ENCODE data around the gene COL10A1.

GRCh38 chr6:116072368-116072767 lies 53.6 kb downstream of the COL10A1 start:
- TF ChIP-seq, protein P1, sequence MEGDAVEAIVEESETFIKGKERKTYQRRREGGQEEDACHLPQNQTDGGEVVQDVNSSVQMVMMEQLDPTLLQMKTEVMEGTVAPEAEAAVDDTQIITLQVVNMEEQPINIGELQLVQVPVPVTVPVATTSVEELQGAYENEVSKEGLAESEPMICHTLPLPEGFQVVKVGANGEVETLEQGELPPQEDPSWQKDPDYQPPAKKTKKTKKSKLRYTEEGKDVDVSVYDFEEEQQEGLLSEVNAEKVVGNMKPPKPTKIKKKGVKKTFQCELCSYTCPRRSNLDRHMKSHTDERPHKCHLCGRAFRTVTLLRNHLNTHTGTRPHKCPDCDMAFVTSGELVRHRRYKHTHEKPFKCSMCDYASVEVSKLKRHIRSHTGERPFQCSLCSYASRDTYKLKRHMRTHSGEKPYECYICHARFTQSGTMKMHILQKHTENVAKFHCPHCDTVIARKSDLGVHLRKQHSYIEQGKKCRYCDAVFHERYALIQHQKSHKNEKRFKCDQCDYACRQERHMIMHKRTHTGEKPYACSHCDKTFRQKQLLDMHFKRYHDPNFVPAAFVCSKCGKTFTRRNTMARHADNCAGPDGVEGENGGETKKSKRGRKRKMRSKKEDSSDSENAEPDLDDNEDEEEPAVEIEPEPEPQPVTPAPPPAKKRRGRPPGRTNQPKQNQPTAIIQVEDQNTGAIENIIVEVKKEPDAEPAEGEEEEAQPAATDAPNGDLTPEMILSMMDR (IDR thresholded peaks at IDR 0.05; ENCODE audit: insufficient read depth, low read length) = no peak
- no peak for TF ChIP-seq POLR2AphosphoS5 (IDR thresholded peaks at IDR 0.05; ENCODE audit: low read depth)
- TF ChIP-seq, protein P2, sequence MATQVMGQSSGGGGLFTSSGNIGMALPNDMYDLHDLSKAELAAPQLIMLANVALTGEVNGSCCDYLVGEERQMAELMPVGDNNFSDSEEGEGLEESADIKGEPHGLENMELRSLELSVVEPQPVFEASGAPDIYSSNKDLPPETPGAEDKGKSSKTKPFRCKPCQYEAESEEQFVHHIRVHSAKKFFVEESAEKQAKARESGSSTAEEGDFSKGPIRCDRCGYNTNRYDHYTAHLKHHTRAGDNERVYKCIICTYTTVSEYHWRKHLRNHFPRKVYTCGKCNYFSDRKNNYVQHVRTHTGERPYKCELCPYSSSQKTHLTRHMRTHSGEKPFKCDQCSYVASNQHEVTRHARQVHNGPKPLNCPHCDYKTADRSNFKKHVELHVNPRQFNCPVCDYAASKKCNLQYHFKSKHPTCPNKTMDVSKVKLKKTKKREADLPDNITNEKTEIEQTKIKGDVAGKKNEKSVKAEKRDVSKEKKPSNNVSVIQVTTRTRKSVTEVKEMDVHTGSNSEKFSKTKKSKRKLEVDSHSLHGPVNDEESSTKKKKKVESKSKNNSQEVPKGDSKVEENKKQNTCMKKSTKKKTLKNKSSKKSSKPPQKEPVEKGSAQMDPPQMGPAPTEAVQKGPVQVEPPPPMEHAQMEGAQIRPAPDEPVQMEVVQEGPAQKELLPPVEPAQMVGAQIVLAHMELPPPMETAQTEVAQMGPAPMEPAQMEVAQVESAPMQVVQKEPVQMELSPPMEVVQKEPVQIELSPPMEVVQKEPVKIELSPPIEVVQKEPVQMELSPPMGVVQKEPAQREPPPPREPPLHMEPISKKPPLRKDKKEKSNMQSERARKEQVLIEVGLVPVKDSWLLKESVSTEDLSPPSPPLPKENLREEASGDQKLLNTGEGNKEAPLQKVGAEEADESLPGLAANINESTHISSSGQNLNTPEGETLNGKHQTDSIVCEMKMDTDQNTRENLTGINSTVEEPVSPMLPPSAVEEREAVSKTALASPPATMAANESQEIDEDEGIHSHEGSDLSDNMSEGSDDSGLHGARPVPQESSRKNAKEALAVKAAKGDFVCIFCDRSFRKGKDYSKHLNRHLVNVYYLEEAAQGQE (IDR thresholded peaks at IDR 0.05; ENCODE audit: insufficient replicate concordance, low read depth) = no peak
